Measurements from ENCODE around the gene IL1RL1. TPM values are rescaled to one million over a fixed set of nuclear protein-coding genes. Genes with fewer than 3 reads are reported as not detected.

IL1RL1 gene
- total RNA-seq, 2 experiments from 2014 or later, result not detected

DNA sequence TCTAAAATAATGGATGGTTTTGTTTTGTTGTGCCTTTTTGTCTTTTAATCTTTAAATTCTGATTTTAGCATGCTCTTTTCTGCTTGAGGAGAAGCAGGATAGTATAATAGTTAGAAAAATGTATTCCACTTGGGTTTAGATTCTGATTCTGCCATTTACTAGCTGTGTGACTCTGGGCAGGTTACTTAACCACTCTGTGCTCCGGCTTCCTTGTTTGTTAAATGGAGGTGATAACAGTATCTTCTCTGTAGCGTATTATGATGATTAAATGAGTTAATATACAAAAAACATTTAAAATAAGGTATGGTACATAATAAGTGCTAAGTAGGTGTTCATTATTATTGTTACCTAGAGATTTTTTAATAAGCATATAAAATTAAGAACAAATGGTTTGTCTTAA, 84.6 kb downstream of the IL1RL1 start:
- ATAC-seq (ENCODE audit: poor library complexity) (no peak), DNase-seq (no peak)
- H3K27me3 ChIP-seq (ENCODE audit: control insufficient read depth in 1 of 2, insufficient read depth in 2 of 2, low read length in 2 of 2), result no peaks in the 10 kb centered on the region
- Mint-ChIP-seq H3K36me3 (ENCODE audit: low read depth) (no peaks in the 10 kb centered on the region), H3K4me3 (no peak overlapping the region), H3K27ac (no peak overlapping the region), H3K9me3 (no peaks in the 10 kb centered on the region), H3K4me1 (ENCODE audit: low read depth) (peaks cover 22% of the 10 kb centered on the region), H3K27me3 (no peaks in the 10 kb centered on the region)
- POLR2A ChIA-PET, result no interaction called here
- no peaks in the 10 kb centered on the region for H3K9me3 ChIP-seq (ENCODE audit: control insufficient read depth in 1 of 2, insufficient read depth in 1 of 2, low read length in 2 of 2)
- CTCF ChIA-PET, result no interaction called here
- no peak overlapping the region for H3K27ac ChIP-seq (ENCODE audit: low read depth in 1 of 2, low read length in 2 of 2)
- peaks cover 5% of the 10 kb centered on the region for H3K4me1 ChIP-seq (ENCODE audit: insufficient read depth, low read length)
- TF ChIP-seq, protein P1, sequence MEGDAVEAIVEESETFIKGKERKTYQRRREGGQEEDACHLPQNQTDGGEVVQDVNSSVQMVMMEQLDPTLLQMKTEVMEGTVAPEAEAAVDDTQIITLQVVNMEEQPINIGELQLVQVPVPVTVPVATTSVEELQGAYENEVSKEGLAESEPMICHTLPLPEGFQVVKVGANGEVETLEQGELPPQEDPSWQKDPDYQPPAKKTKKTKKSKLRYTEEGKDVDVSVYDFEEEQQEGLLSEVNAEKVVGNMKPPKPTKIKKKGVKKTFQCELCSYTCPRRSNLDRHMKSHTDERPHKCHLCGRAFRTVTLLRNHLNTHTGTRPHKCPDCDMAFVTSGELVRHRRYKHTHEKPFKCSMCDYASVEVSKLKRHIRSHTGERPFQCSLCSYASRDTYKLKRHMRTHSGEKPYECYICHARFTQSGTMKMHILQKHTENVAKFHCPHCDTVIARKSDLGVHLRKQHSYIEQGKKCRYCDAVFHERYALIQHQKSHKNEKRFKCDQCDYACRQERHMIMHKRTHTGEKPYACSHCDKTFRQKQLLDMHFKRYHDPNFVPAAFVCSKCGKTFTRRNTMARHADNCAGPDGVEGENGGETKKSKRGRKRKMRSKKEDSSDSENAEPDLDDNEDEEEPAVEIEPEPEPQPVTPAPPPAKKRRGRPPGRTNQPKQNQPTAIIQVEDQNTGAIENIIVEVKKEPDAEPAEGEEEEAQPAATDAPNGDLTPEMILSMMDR (IDR thresholded peaks at IDR 0.05), result no peak
- intact Hi-C loops (cut with DNase I, micrococcal nuclease), result no loop called here
- no peak overlapping the region for H3K4me3 ChIP-seq (ENCODE audit: low read length)
- H3K36me3 ChIP-seq (ENCODE audit: insufficient read depth, low read length), result no peaks in the 10 kb centered on the region

DNA sequence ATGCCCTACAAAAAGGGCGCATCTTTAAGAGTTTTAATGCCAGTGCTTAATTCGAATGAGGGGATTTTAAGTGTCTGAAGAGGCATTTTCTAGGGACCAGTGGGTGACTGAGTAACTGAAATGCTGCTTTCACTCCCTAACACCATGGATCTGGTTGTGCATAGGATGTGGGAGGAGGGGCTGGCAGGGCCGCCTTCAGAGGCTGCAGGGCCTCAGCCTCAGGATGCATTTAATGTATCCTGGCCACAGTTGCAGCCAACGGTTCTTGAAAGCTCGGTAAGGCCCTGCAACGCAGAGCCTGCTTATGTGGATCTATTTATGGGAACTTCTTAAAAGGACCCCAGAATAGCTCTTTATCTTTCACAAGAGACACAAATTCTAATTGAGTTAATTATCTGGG, 85.8 kb downstream of the IL1RL1 start:
- no peaks in the 10 kb centered on the region for H3K27me3 ChIP-seq (ENCODE audit: control insufficient read depth in 1 of 2, insufficient read depth in 2 of 2, low read length in 2 of 2)
- no peak overlapping the region for H3K4me3 ChIP-seq (ENCODE audit: low read length)
- peaks cover 3% of the 10 kb centered on the region for H3K4me1 ChIP-seq (ENCODE audit: insufficient read depth, low read length)
- H3K36me3 ChIP-seq (ENCODE audit: insufficient read depth, low read length), result no peaks in the 10 kb centered on the region
- Mint-ChIP-seq H3K27ac (no peak overlapping the region), H3K4me1 (ENCODE audit: low read depth) (peaks cover 14% of the 10 kb centered on the region), H3K4me3 (no peak overlapping the region), H3K27me3 (no peaks in the 10 kb centered on the region), H3K36me3 (ENCODE audit: low read depth) (no peaks in the 10 kb centered on the region), H3K9me3 (no peaks in the 10 kb centered on the region)
- H3K27ac ChIP-seq (ENCODE audit: low read depth in 1 of 2, low read length in 2 of 2), result no peak overlapping the region
- H3K9me3 ChIP-seq (ENCODE audit: control insufficient read depth in 1 of 2, insufficient read depth in 1 of 2, low read length in 2 of 2), result no peaks in the 10 kb centered on the region
- ChIA-PET POLR2A (interaction anchor here (1.1 kb wide), 1 partner anchor 1970 kb away, joined by 3 read pairs; no protein-coding TSS in a partner anchor), CTCF (no interaction called here)
- ATAC-seq (ENCODE audit: poor library complexity), result no peak
- intact Hi-C loops (cut with DNase I, micrococcal nuclease), result no loop called here
- TF ChIP-seq, protein P1 (IDR thresholded peaks at IDR 0.05), result no peak
- DNase-seq, result no peak

DNA sequence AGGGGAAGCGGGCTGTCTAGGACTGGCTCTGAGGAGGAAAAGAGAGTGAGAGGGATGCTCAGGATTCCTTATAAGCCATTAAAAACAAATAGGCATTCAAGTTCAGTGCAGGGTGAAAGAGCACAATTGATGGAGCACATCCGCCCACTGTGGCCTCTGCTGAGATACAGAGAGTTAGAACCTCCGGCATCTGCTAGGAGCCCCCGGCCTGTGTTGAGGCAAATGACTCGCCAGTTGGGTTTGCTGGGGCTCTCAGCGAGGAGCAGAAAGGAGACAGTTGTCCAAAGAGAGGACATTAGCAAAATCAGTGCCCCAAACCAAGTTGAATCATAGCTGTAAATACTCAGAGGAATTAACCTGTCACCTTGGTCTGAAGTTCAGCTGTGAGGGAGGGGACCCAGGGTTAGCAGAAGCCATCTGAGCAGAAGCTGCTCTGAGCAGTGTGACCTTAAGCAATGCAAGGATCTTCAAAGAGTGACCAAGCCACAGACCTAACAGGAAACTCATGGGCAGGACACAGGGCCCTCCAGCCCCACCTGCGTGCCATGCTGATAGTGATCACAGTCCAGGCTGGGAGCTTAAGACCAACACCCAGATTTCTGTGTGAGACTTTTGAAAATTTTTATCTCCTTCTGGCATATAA, 88.3 kb downstream of the IL1RL1 start:
- Histone ChIP-seq H3K36me3 (ENCODE audit: insufficient read depth, low read length) (no peaks in the 10 kb centered on the region), H3K27me3 (ENCODE audit: control insufficient read depth in 1 of 2, insufficient read depth in 2 of 2, low read length in 2 of 2) (no peaks in the 10 kb centered on the region), H3K4me3 (ENCODE audit: low read length) (no peak overlapping the region), H3K9me3 (ENCODE audit: control insufficient read depth in 1 of 2, insufficient read depth in 1 of 2, low read length in 2 of 2) (no peaks in the 10 kb centered on the region), H3K4me1 (ENCODE audit: insufficient read depth, low read length) (peaks cover 3% of the 10 kb centered on the region), H3K27ac (ENCODE audit: low read depth in 1 of 2, low read length in 2 of 2) (no peak overlapping the region)
- Mint-ChIP-seq H3K9me3 (no peaks in the 10 kb centered on the region), H3K4me3 (no peak overlapping the region), H3K27ac (no peak overlapping the region), H3K27me3 (no peaks in the 10 kb centered on the region), H3K4me1 (ENCODE audit: low read depth) (peaks cover 13% of the 10 kb centered on the region), H3K36me3 (ENCODE audit: low read depth) (no peaks in the 10 kb centered on the region)
- intact Hi-C loops (cut with DNase I, micrococcal nuclease), result no loop called here
- ATAC-seq (ENCODE audit: poor library complexity), result no peak
- DNase-seq, result no peak
- ChIA-PET CTCF (no interaction called here), POLR2A (no interaction called here)
- TF ChIP-seq, protein P1 (IDR thresholded peaks at IDR 0.05), result no peak

All from CD4-positive, alpha-beta T cell (primary cell).